HL-60/S4 treated with retinoic acid at 250 ng/mL for 4 days and 3 days (cell line): ENCODE data around the gene REPIN1.

Experiments
- in situ Hi-C: fragments of 300-500 bp; cut with MboI; formaldehyde crosslinking; loops from 2 replicates; pipeline ENCODE4 v1.7.0; 2022; ENCODE audit warnings: low sequenced_read_pairs

REPIN1 gene

DNA sequence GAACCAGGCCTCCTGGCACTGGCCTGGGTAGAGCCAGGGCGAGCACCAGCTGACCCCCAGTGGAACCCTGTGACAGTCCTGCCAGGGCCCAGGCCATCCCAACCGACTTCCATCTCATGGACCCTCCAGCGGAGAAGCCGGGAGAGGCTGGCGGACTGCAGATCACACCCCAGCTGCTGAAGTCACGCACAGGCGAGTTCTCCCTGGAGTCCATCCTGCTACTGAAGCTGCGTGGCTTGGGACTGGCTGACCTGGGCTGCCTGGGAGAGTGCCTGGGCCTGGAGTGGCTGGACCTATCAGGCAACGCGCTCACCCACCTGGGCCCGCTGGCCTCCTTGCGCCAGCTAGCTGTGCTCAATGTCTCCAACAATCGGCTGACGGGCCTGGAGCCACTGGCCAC is 31.9 kb upstream of the REPIN1 start:
- in situ Hi-C loops = no loop called here

DNA sequence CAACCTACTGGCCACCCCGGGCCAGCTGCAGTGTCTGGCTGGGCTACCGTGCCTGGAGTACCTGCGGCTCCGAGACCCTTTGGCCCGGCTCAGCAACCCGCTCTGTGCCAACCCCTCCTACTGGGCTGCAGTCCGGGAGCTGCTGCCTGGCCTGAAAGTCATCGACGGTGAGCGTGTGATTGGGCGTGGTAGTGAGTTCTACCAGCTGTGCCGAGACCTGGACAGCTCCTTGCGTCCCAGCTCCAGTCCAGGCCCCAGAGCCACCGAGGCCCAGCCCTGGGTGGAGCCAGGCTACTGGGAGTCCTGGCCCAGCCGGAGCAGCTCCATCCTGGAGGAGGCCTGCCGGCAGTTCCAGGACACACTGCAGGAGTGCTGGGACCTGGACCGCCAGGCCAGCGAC is 31.4 kb upstream of the REPIN1 start:
- in situ Hi-C loops = no loop called here

DNA sequence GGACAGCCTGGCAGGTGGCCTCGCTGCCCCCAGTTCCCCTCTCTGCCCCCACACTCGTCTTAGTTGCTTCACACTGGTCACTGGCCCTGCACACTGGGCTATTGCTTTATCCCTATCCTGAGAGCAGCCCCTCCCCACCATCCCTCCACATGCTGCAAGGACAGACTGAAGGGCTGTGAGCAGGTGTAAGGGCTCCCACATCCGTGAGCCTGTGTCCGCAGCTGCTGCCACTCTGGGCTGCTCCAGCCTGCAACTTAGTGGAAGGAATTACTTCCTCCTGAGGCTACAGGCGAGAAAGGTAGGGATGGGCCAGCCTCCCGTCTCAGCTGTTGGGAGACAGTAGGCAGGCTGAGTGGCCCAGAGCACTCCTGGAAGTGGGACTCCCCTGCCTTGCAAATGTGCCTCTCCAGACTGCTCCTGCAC is 31.0 kb upstream of the REPIN1 start:
- in situ Hi-C loops = no loop called here

DNA sequence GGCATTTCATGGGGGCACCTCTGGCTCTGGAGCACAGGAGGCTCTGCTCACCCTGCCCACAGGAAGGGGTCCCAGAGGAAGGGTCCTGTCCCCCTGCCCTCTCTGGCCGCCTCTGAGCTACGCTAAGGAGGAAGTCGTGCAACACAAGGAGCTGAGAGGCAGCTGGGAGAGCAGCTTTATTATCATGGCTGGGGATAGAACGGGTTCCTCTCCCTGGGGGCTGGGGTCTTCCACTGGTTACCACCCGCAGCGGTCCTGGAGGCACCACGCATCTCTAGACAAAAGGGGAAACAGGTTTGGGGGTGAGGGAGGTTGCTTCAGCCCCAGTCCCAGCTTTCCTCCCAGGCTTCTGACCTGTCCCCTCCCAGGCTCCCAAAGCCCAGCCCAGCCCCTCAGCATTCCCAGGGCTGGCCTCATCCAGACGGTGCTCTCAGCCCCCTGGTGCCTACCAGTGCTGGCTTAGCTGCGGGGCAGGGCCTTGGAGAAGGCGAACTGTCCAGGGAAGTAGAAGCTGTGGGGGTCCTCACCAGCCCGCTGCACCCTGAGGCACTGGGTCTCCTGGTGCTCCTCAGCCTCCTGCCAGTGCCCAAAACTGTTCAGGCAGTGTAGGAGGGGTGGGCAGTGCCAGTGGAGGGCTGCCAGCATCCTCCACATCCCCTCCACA is 30.3 kb upstream of the REPIN1 start:
- in situ Hi-C loops = no loop called here

DNA sequence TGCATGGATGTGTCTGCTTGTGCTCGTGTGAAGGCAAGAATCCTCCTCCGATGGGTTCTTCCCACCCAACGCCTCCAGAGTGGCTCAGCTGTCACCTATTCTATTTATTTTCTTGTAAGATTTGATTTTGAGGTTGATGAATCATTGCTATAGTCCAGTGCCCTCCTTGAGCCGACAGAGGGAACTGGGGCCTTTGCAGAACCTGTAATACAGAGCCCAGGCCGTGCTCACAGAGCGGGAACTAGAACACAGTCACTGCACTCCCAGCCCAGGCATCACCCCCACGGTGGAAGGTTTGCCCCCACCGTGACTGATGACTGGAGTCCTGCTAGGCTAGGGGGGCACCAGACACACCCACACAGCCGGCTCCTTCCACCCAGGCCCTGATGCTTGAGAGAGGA is 29.2 kb upstream of the REPIN1 start:
- in situ Hi-C loops = no loop called here

DNA sequence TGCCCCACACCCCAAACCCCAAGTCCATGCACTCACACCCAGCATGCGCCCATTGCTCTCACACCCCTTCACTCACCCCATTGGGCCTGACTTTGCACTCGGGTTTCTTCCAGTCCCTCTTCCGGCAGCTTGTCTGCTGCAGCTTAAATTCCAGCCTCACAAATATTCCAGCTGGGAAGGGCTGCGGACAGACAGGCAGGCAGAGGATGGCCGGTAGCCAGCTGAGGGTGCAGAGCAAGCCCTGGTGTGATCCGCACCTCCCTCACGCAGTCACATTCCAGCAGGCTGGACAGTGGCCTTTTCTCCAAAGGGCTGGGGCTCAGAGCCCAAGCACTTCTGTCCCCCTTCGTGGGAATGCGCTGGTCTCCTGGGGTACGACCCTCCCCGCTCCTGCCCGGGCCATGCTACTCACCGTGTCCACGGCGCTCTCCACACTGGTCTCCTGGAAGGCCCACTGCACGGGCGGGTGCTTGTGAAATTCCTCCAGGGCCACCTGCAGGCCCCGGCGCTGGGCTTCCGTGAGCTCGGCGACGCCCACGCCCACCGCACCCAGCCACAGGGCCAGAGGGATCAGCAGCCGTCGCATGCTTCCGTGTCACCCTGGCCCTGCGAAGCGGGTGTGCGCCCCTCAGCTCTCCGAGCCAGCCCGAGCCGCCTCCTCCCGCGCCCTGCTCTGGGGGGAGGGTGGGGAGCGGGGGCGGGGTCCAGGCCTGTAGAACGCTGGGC is 28.4 kb upstream of the REPIN1 start:
- in situ Hi-C loops = no loop called here

DNA sequence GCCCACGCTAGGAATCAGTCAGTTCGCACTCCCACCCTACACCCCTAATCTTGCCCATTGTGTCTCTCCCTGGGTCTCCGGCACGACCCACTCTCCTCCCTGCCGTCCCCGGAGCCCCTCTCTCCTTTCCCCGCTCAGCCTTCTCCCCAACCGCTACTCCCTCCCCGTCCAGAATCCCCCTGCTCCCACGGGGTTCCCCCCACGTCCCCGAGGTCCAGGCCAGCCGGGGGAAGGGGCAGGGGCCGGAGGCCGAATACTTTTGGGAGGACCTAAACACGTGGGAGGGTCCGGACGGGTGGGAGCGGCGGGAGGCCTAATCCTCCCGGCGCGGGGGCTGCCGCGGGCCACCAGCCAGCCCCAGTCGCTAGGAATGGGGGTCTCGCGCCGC is 27.8 kb upstream of the REPIN1 start:
- in situ Hi-C loops = no loop called here

DNA sequence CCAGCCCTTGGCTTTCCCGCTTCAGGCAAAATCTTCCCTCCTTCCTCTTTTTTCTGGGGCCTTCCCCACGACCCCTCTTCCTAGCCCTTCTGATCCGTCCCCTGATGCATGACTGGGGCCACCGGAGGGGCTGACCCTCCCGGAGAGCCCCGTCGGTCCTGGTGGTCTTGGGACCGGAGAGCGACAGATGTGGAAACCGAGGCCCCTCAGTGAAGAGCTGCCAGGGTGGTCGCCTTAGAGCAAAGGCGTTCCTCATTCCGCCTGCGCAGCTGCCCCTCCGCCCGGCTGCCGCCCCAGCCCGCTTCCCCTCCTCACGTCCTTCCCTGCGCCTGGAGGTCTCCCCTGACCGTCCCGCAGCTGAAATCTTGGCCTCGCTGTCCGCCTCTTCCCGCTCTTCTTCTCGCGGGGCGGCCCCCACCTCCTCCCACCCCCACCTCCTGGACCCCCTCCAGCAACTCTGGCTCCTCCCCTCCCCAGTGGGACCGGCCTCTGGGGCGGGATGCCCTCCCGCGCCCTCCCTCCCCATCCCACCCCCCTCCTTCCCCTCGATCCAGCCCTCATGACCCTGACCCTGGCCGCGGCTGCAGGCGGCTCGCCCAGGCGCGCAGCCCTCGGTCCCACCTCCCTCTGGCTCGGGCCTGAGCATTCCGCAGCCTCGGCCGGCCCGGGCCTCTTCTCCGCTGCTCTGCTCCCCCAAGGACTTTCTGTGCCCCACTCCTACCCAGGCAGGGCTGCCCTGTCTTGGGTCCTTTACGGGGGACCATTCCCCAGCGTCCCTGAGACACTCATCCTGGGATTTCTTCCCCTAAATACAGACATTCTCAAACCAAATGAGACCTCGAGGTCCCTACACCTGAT is 27.1 kb upstream of the REPIN1 start, which contains the start of gene RARRES2:
Gene RARRES2, minus strand, starts transcription at position 367 of the 858 bp plus-strand sequence. CDS start 1,020 bp downstream, outside the sequence.
- in situ Hi-C loops = no loop called here

DNA sequence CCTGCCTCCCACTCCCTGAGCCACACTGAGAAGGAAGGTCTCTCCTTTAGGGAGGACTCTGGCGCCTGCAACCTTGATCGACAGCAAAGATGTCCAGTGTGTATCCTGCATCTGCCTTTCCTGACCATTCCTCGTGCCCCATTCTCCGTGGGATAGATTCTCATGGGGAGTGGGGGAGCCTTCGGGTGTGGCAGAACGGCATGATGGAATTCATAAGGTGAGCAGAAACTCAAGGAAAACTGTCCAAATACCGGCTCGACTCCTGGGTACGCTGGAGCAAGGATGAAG is 26.6 kb upstream of the REPIN1 start:
- in situ Hi-C loops = no loop called here

DNA sequence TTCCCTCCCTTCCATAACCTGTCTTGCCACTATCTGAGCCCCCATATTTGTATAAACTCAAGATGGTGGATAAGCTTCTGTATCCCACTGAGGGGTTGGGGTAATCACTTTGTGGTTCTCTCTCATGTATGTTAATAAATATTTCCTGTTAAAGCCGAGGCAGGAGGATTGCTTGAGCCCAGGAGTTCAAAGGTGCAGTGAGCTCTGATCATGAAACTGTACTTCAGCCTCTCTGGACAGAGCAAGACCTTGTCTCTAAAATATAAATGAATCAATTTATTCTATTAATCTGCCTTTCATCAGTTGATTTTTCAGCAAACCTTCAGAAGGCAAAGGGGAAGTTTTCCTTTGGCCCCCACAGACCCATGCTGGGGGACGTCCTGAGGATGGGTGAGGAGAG is 25.4 kb upstream of the REPIN1 start:
- in situ Hi-C loops = no loop called here

DNA sequence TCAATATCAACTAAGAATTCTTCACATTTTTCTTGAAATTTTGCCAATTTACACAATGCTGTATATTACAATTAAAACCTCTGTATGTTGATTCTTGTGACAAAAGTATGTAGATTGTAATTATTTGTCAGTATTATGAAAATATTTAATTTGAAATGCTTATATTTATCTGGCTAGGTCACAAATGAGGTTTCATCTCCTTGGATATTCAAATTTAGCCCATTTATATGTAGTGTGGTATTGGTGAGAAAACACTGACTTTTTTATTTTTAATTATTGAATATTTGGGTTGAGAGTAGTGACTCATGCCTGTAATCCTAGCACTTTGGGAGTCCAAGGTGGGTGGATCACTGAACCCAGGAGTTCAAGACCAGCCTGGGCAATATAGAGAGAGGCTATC is 24.3 kb upstream of the REPIN1 start:
- in situ Hi-C loops = no loop called here

DNA sequence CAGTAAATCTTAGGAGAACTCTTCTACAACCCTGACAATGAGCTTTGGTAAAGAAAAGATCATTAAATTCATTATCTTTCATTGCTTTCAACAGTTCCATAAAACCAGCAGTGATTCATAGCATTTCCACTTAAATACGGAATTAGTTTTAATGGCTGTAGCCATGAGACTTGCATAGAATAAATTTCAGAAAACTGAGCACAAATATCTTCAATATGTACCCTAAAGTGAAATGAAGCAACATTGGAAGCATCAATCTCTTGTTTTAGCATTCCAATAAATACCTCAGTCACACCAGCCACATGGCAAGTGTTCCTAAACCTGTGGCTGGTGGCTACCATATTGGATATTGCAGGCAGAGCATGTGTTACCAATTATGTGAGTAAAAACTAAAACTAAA is 23.6 kb upstream of the REPIN1 start:
- in situ Hi-C loops = no loop called here

DNA sequence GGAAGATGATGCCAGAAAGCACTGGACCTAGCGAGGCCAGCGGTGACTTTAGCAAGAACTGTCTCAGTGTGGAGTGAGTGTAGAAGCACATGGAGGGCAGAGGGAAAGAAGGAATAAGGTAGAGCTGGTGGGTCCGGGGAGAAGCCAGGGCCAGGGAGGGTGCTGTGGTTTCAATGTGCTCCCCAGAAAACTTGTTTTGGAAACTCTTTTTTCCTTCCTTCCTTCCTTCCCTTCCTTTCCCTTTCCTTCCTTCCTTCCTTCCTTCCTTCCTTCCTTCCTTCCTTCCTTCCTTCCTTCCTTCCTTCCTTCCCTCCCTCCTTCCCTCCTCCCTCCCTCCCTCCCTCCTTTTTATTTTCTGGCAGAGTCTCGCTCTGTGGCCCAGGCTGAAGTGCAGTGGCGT is 21.7 kb upstream of the REPIN1 start:
- in situ Hi-C loops = no loop called here

DNA sequence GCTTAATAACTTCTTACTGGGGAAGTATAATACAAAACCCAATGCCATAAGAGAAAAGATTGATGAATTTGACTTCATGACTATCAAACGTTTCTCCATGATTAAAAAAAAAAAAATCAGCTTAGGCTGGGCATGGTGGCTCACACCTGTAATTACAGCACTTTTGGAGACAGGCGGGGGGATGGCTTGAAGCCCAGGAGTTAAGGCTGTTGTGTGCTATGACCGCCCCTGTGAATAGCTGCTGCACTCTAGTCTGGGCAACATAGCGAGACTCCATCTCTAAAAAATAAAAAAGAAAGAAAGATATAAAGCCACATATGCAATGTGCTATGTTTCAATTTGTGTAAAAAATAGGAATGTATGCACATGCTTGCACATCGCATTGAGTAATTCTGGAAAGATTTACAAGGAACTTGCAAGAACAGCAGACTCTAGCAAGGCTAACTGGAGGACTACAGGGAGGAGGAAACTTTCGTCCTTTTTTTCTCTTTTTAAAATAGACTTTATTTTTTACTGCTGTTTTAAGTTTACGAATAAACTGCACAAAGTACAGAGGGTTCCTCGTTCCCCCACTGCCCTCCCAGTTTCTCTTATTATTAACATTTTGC is 16.9 kb upstream of the REPIN1 start:
- in situ Hi-C loops = no loop called here

DNA sequence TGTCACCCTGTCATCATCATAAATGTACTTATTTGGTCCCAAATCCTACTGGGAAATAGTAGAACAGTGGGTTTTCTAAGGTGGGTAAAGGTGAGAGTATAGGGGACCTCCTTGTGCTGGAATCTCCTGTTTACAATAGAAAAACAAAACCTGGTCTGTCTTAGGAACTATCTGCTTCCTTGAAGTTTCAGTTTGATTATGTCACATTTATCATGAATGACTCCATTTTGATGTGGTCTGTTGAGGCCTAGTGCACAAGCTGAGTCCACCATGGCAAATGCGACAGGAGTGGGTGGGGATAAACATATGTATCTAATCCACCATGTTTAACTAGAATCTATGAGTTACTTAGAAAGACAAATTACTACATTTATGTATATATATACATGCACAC is 13.0 kb upstream of the REPIN1 start:
- in situ Hi-C loops = no loop called here

DNA sequence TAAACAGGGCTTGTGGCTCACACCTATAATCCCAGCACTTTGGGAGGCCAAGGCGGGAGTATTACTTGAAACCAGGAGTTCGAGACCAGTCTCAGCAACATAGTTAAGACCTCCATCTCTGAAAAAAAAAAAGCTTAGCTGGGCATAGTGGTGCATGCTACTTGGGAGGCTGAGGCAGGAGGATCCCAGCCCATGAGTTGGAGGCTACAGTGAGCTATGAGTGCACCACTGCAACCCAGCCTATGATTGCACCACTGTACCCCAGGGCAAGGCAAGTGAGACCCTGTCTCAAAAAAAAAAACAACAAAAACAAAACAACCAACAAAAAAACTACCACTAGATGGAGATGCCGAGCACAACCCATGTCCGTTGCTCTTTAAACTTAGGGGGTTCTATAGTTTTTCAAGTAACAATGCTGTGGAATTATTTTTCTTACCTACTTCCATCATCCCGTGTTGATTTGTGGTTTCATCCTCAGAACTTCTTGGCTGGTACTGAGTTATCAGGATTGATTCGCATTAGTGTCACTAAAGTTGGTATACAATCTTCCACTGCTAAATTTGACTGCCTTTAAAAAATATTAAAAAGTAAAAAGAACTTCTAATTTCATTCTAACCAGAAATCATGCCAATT is 12.2 kb upstream of the REPIN1 start:
- in situ Hi-C loops = no loop called here

DNA sequence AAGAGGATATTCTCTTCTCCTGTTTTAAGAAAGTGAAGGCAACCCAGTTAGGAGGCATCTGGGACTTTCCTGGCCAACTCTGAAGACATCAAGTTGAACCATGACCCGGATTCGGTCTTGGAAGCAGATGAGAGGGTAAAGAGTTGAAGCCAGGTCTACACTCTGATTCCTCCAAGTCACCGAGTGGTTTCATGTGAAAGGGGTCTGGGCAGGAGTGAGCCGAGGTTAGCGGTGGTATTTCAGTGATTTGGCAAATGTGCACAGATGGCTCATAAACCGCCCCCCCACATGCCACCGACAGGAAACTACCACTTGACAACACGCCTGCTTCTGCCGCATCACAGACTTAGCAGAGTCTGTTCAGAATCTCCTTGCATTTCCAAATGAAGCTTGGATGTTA is 11.4 kb upstream of the REPIN1 start:
- in situ Hi-C loops = no loop called here

DNA sequence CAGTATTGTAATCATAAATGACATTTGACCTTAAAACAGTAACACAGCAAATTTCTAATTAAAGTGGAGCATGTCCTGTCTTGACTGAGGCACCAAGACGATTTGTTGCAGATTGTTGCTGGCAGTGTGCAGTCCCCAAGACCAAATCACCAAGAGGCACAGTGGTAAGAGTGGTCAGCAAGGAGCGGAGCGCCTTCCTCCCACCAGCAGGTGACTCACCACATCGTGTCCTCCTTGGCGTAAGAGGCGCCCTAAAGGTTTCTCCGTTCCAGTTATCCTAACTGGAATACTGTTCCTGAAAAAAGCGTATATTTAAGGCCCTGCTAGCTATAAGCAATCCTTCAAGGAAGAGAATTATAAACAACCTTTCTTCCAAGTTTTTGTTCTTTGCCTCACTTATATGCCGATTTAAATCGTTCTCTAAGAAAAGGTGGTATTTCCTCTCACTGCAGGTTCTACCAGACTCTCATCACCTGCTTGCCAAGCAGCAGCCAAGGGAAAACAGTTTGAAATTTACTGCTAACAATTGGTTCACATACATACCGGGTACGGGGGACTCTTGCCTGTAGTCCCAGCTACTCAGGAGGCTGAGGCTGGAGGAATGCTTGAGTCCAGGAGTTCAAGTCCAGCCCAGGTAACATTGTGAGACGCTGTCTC is 10.7 kb upstream of the REPIN1 start:
- in situ Hi-C loops = no loop called here

DNA sequence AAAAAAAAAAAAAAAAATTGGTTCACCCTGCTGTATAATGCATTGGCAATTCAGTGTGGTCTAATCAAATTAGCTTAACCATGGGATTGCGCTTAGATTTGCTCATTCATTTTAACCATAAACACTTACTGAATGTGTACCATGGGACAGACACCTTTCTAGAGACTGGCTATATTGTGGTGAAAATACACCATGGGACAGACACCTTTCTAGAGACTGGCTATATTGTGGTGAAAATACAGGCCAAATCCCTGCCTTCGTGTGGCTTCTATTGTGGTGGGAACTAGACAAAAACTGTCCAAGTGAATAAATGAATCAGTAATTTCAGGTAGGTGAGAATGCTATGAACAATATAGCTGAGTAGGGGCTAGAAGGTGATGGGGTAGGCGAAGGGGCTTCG is 10.2 kb upstream of the REPIN1 start:
- in situ Hi-C loops = no loop called here

DNA sequence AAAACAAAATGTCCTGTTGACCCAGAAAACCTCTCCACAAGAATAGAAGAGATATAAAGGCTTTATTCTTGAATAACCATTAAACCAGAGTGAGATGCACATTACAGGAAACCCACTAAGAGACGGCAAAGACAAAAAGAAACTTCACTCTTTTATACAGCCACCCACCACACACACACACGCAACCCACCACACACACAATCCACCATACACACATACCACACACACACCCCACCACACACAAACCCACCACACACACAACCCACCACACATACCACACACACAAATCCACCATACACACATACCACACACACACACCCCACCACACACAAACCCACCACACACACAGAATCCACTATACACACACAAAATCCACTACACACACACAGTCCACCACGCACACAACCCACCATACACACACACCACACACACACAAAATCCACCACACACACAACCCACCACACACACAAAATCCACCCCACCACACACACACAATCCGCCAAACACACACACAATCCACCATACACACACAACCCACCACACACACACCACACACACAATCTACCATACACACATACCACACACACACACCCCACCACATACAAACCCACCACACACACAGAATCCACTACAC is 9.5 kb upstream of the REPIN1 start:
- in situ Hi-C loops = no loop called here
